Activated CD8-positive, alpha-beta T cell treated with anti-CD3 and anti-CD28 coated beads, Interleukin-2, amount 10 ng/mL, durations not matched to agents 7 days and 5 days (primary cell): ENCODE data around the gene EXOSC5. TPM values are rescaled to one million over a fixed set of nuclear protein-coding genes. Genes with fewer than 3 reads are reported as not detected.
A peak's percentile ranks its signal among the peaks of the same experiment; 100 is the strongest.
"Not testable (repeated sequence)": the region's sequence is repeated elsewhere in the genome, so short reads cannot be mapped to it uniquely, and the experiment has no call there.

Experiments used
- ATAC-seq: fragments of 150-1000 bp; cut with Tn5 transposase; one replicate; pipeline ENCODE4 v1.10.0; 2021; ENCODE audit warnings: moderate library complexity
- CTCF ChIA-PET: fragments of 350-600 bp; sonication (Branson Sonifier 250); formaldehyde crosslinking; loops from one replicate; lab custom pipeline; 2021; ENCODE audit warnings: antibody characterized with exemption; lab: Charles Lee
- POLR2A ChIA-PET: fragments of 350-600 bp; sonication (Branson Sonifier 250); formaldehyde crosslinking; loops from one replicate; lab custom pipeline; 2021; ENCODE audit warnings: antibody characterized with exemption; lab: Charles Lee
- DNase-seq: peaks from one replicate; pipeline ENCODE4 v3.0.0-alpha.2; 2020
- H3K27ac Mint-ChIP-seq: one replicate; pipeline ENCODE4 v1.8.0; 2021; ENCODE audit warnings: mild to moderate bottlenecking, mixed read lengths
- H3K27me3 Mint-ChIP-seq: one replicate; pipeline ENCODE4 v1.8.0; 2021; ENCODE audit warnings: low read depth, mixed read lengths
- H3K36me3 Mint-ChIP-seq: one replicate; pipeline ENCODE4 v1.8.0; 2021; ENCODE audit warnings: low read depth, mixed read lengths
- H3K4me1 Mint-ChIP-seq: one replicate; pipeline ENCODE4 v1.8.0; 2021; ENCODE audit warnings: low read depth, mixed read lengths
- H3K4me3 Mint-ChIP-seq: one replicate; pipeline ENCODE4 v1.8.0; 2021; ENCODE audit warnings: mild to moderate bottlenecking, mixed read lengths
- H3K9me3 Mint-ChIP-seq: one replicate; pipeline ENCODE4 v1.8.0; 2022; ENCODE audit warnings: mixed read lengths; ENCODE audit not compliant: insufficient read depth
- total RNA-seq, 2 experiments: library from RNA; stranded (reverse); gene quantifications; one replicate each; pipeline ENCODE4 v1.2.3, GENCODE V29; 2021

Gene EXOSC5
- total RNA-seq, 2 experiments from 2014 or later, result 25.3 to 26.6 TPM

GRCh38 chr19:41376998-41377365, 20.2 kb downstream of the EXOSC5 start:
- H3K4me1 Mint-ChIP-seq, result peaks cover 18% of the 10 kb centered on the region
- peak overlapping the region; percentile 44 for H3K27ac Mint-ChIP-seq
- CTCF ChIA-PET, result interaction anchor here (2.7 kb wide), 1 partner anchor 12 kb away, joined by 15 read pairs; the partner anchor contains the start of gene B9D2
- DNase-seq, result no peak
- H3K27me3 Mint-ChIP-seq, result no peaks in the 10 kb centered on the region
- H3K9me3 Mint-ChIP-seq, result no peaks in the 10 kb centered on the region
- peak overlapping the region; percentile 34 for H3K4me3 Mint-ChIP-seq
- POLR2A ChIA-PET, result no interaction called here
- no peak for ATAC-seq
- no peaks in the 10 kb centered on the region for H3K36me3 Mint-ChIP-seq

GRCh38 chr19:41376241-41376997, 20.7 kb downstream of the EXOSC5 start, which contains the start of gene TMEM91:
Gene TMEM91, plus strand, starts transcription at chr19:41376533. Its CDS starts 1,777 bp downstream, at chr19:41378310.
- no peaks in the 10 kb centered on the region for H3K36me3 Mint-ChIP-seq
- H3K27me3 Mint-ChIP-seq, result no peaks in the 10 kb centered on the region
- CTCF ChIA-PET, result interaction anchor here (2.7 kb wide), 1 partner anchor 11 kb away, joined by 15 read pairs; the partner anchor contains the start of gene B9D2
- DNase-seq (no peak), ATAC-seq (peak; percentile 27)
- peaks cover 20% of the 10 kb centered on the region for H3K4me1 Mint-ChIP-seq
- H3K9me3 Mint-ChIP-seq, result no peaks in the 10 kb centered on the region
- POLR2A ChIA-PET, result no interaction called here
- H3K4me3 Mint-ChIP-seq, result peak within 1 kb of the TSS; percentile 34
- H3K27ac Mint-ChIP-seq, result peak within 1 kb of the TSS; percentile 44

- Mint-ChIP-seq H3K27ac (no peak overlapping the region), H3K9me3 (no peaks in the 10 kb centered on the region), H3K27me3 (no peaks in the 10 kb centered on the region), H3K36me3 (no peaks in the 10 kb centered on the region), H3K4me1 (peaks cover 22% of the 10 kb centered on the region), H3K4me3 (no peak overlapping the region)
- POLR2A ChIA-PET, result no interaction called here
- ATAC-seq (no peak), DNase-seq (no peak)
- CTCF ChIA-PET, result no interaction called here
Measured at GRCh38 chr19:41373993-41374392, 23.2 kb downstream of the EXOSC5 start.

GRCh38 chr19:41372501-41372900, 24.7 kb downstream of the EXOSC5 start:
- H3K36me3 Mint-ChIP-seq, result no peaks in the 10 kb centered on the region
- no peaks in the 10 kb centered on the region for H3K27me3 Mint-ChIP-seq
- ATAC-seq, result no peak
- no peak overlapping the region for H3K4me3 Mint-ChIP-seq
- no peaks in the 10 kb centered on the region for H3K9me3 Mint-ChIP-seq
- H3K27ac Mint-ChIP-seq, result no peak overlapping the region
- CTCF ChIA-PET, result interaction anchor here (1.0 kb wide), 1 partner anchor 67 kb away, joined by 3 read pairs; the partner anchor contains the start of gene DMAC2
- peaks cover 24% of the 10 kb centered on the region for H3K4me1 Mint-ChIP-seq
- no peak for DNase-seq
- POLR2A ChIA-PET, result no interaction called here

GRCh38 chr19:41371541-41371940, 25.6 kb downstream of the EXOSC5 start:
- CTCF ChIA-PET, result no interaction called here
- POLR2A ChIA-PET, result no interaction called here
- DNase-seq, result no peak

GRCh38 chr19:41371119-41371518, 26.0 kb downstream of the EXOSC5 start:
- CTCF ChIA-PET, ATAC-seq, H3K4me3 Mint-ChIP-seq, POLR2A ChIA-PET, H3K36me3 Mint-ChIP-seq, H3K27me3 Mint-ChIP-seq, DNase-seq, H3K27ac Mint-ChIP-seq, H3K9me3 Mint-ChIP-seq: not testable (repeated sequence)
- H3K4me1 Mint-ChIP-seq, result peaks cover 19% of the 10 kb centered on the region

More at GRCh38 chr19:41371541-41371940, 25.6 kb downstream of the EXOSC5 start:
- Mint-ChIP-seq H3K4me3 (no peak overlapping the region), H3K27me3 (no peaks in the 10 kb centered on the region), H3K36me3 (no peaks in the 10 kb centered on the region), H3K9me3 (no peaks in the 10 kb centered on the region), H3K27ac (no peak overlapping the region), H3K4me1 (peaks cover 16% of the 10 kb centered on the region)
- ATAC-seq, result no peak

- Mint-ChIP-seq H3K27ac (no peak overlapping the region), H3K4me3 (no peak overlapping the region), H3K4me1 (peaks cover 14% of the 10 kb centered on the region), H3K27me3 (no peaks in the 10 kb centered on the region), H3K36me3 (no peaks in the 10 kb centered on the region), H3K9me3 (no peaks in the 10 kb centered on the region)
- ATAC-seq, result no peak
- ChIA-PET CTCF (no interaction called here), POLR2A (no interaction called here)
- no peak for DNase-seq
Measured at GRCh38 chr19:41369769-41370168, 27.4 kb downstream of the EXOSC5 start.

- Mint-ChIP-seq H3K27ac (no peak overlapping the region), H3K36me3 (peaks cover 3% of the 10 kb centered on the region), H3K27me3 (no peaks in the 10 kb centered on the region), H3K4me3 (no peak overlapping the region), H3K9me3 (no peaks in the 10 kb centered on the region), H3K4me1 (peaks cover 24% of the 10 kb centered on the region)
- DNase-seq (no peak), ATAC-seq (no peak)
- POLR2A ChIA-PET, result no interaction called here
- CTCF ChIA-PET, result interaction anchor here (0.7 to 1.7 kb wide), 3 partner anchors 15 to 104 kb away, joined by 3 to 5 read pairs (median 4); no protein-coding TSS in a partner anchor
Measured at GRCh38 chr19:41367848-41368301, 29.3 kb downstream of the EXOSC5 start.

GRCh38 chr19:41366089-41366488, 31.1 kb downstream of the EXOSC5 start:
- Mint-ChIP-seq H3K27ac (peak overlapping the region; percentile 6), H3K9me3 (no peaks in the 10 kb centered on the region), H3K4me1 (peaks cover 26% of the 10 kb centered on the region), H3K4me3 (no peak overlapping the region), H3K27me3 (no peaks in the 10 kb centered on the region), H3K36me3 (peaks cover 7% of the 10 kb centered on the region)
- ChIA-PET CTCF (interaction anchor here (0.9 to 3.6 kb wide), 7 partner anchors 10 to 103 kb away, joined by 3 to 35 read pairs (median 4); partner anchors contain the start of gene CCDC97), POLR2A (no interaction called here)
- ATAC-seq (no peak), DNase-seq (peak; percentile 46)

- H3K27ac Mint-ChIP-seq, result peak overlapping the region; percentile 99
- peaks cover 35% of the 10 kb centered on the region for H3K4me1 Mint-ChIP-seq
- no peaks in the 10 kb centered on the region for H3K9me3 Mint-ChIP-seq
- peak overlapping the region; percentile 93 for H3K4me3 Mint-ChIP-seq
- POLR2A ChIA-PET, result interaction anchor here (0.9 to 3.7 kb wide), 7 partner anchors 9 to 102 kb away, joined by 3 to 27 read pairs (median 3); partner anchors contain the start of genes DMAC2 and HNRNPUL1
- DNase-seq (no peak), ATAC-seq (no peak)
- no peaks in the 10 kb centered on the region for H3K27me3 Mint-ChIP-seq
- H3K36me3 Mint-ChIP-seq, result peaks cover 10% of the 10 kb centered on the region
- CTCF ChIA-PET, result interaction anchor here (1.0 to 3.6 kb wide), 12 partner anchors 9 to 231 kb away, joined by 3 to 35 read pairs (median 6); partner anchors contain the start of genes CCDC97, DMAC2, HNRNPUL1 and TGFB1
Measured at GRCh38 chr19:41364524-41365391, 32.4 kb downstream of the EXOSC5 start.
